Gastrocnemius medialis (tissue), 4 donors: Measurements from ENCODE around the gene PLCB1. TPM values are rescaled to one million over a fixed set of nuclear protein-coding genes. Genes with fewer than 3 reads are reported as not detected.

Experiments
- ATAC-seq, 2 donors: fragments of 150-250 bp; one replicate each; pipeline ENCODE4 v1.9.1; 2016
- DNase-seq, 2 donors: peaks; one replicate each; pipeline ENCODE4 v3.0.0-alpha.2; 2019
- H3K27ac ChIP-seq, 4 donors: fragments of 200-600 bp; sonication (generic); 1 replicate in 1 of 4; 2 replicates in 3 of 4; pipeline ENCODE4 v1.5.1; 2016 to 2018; ENCODE audit warnings: mild to moderate bottlenecking in 2 of 4, moderate library complexity in 1 of 4
- H3K27me3 ChIP-seq, 3 donors: fragments of 200-600 bp; sonication (generic) in 2 of 3; 1 replicate in 1 of 3; 2 replicates in 2 of 3; pipeline versions ENCODE4 v1.5.1 to v1.6.0; 2016 to 2019; ENCODE audit warnings: mild to moderate bottlenecking in 1 of 3, moderate library complexity in 1 of 3
- H3K36me3 ChIP-seq, 2 donors: fragments of 200-600 bp; sonication (generic) in 1 of 2; one replicate each; pipeline ENCODE4 v1.5.1; 2017 to 2018
- H3K4me1 ChIP-seq, 2 donors: fragments of 200-600 bp; sonication (generic) in 1 of 2; one replicate each; pipeline ENCODE4 v1.5.1; 2016 to 2017; ENCODE audit warnings: mild to moderate bottlenecking in 2 of 2
- H3K4me3 ChIP-seq, 4 donors: fragments of 200-600 bp; sonication (generic) in 3 of 4; 1 replicate in 1 of 4; 2 replicates in 3 of 4; pipeline ENCODE4 v1.5.1; 2016 to 2019; ENCODE audit warnings: mild to moderate bottlenecking in 2 of 4
- H3K9me3 ChIP-seq, 3 donors: fragments of 200-600 bp; sonication (generic) in 2 of 3; 1 replicate in 1 of 3; 2 replicates in 2 of 3; pipeline ENCODE4 v1.5.1; 2016 to 2019
- POLR2A ChIP-seq, 2 donors: fragments of 450-650 bp; IDR thresholded peaks; one replicate each; pipeline ENCODE4 v1.6.1; 2017; ENCODE audit warnings: antibody characterized with exemption in 2 of 2, mild to moderate bottlenecking in 2 of 2, moderate library complexity in 2 of 2
- in situ Hi-C, 4 donors: fragments of 200-750 bp; cut with MboI; loops; one replicate each; pipeline versions ENCODE4 v1.15.0 to v1.8.0; 2017; ENCODE audit warnings: low sequenced_read_pairs in 4 of 4
- intact Hi-C: fragments of 100-400 bp; cut with DNase I; formaldehyde crosslinking; loops from one replicate; pipeline ENCODE4 v1.15.1; 2023; ENCODE audit warnings: low total_unique reads
- total RNA-seq, 4 donors: library from RNA; depleted of rRNA; stranded (reverse); fragments of >200 nt; gene quantifications; one replicate each; pipeline versions ENCODE4 v1.1.0 to v1.2.3, GENCODE V29; 2016
- TF ChIP-seq, protein P1 (sequence below), 5 experiments: fragments of 450-650 bp in 3 of 5; fragments of 200-600 bp in 2 of 5; sonication (generic) in 2 of 5; IDR thresholded peaks in 4 of 5; conservative IDR thresholded peaks in 1 of 5; 1 replicate in 4 of 5; 2 replicates in 1 of 5; pipeline ENCODE4 v1.5.1; 2016 to 2019; ENCODE audit warnings: antibody characterized with exemption in 5 of 5, mild to moderate bottlenecking in 3 of 5, moderate library complexity in 3 of 5

Gene PLCB1
- total RNA-seq, 4 donors from 2014 or later: 4.1 to 10.0 (median 7.6) TPM

DNA sequence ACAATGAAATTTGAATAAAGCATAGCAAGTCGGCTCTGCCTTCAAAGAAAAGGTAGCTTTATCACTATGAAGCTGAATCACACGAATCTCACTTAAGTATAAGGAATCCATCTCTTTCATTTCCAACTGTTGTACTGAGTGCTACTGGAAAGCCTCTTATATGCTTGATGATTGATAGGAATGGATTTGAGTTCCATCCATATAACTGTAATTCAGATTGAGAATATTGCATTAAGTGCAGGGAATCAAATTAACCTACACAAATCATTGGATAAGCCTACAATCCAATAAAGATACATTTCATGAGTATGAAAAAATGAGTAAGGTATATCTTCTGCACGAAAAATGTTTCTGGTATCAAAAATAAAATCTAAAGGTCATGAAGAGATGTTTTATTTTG lies 492.0 kb downstream of the PLCB1 start:
- no peaks in the 10 kb centered on the region for H3K27me3 ChIP-seq
- TF ChIP-seq, protein P1, sequence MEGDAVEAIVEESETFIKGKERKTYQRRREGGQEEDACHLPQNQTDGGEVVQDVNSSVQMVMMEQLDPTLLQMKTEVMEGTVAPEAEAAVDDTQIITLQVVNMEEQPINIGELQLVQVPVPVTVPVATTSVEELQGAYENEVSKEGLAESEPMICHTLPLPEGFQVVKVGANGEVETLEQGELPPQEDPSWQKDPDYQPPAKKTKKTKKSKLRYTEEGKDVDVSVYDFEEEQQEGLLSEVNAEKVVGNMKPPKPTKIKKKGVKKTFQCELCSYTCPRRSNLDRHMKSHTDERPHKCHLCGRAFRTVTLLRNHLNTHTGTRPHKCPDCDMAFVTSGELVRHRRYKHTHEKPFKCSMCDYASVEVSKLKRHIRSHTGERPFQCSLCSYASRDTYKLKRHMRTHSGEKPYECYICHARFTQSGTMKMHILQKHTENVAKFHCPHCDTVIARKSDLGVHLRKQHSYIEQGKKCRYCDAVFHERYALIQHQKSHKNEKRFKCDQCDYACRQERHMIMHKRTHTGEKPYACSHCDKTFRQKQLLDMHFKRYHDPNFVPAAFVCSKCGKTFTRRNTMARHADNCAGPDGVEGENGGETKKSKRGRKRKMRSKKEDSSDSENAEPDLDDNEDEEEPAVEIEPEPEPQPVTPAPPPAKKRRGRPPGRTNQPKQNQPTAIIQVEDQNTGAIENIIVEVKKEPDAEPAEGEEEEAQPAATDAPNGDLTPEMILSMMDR (IDR thresholded peaks at IDR 0.05 in 4 of 5, conservative IDR thresholded peaks at IDR 0.05 in 1 of 5): no peak
- TF ChIP-seq POLR2A (IDR thresholded peaks at IDR 0.05): no peak
- intact Hi-C loops: no loop called here
- no peaks in the 10 kb centered on the region for H3K9me3 ChIP-seq
- H3K27ac ChIP-seq: no peak overlapping the region
- no peak for ATAC-seq
- H3K4me1 ChIP-seq: peaks cover 0 to 9% of the 10 kb centered on the region in 2 donors
- no peaks in the 10 kb centered on the region for H3K36me3 ChIP-seq
- in situ Hi-C loops: no loop called here
- H3K4me3 ChIP-seq: no peak overlapping the region
- no peak for DNase-seq

DNA sequence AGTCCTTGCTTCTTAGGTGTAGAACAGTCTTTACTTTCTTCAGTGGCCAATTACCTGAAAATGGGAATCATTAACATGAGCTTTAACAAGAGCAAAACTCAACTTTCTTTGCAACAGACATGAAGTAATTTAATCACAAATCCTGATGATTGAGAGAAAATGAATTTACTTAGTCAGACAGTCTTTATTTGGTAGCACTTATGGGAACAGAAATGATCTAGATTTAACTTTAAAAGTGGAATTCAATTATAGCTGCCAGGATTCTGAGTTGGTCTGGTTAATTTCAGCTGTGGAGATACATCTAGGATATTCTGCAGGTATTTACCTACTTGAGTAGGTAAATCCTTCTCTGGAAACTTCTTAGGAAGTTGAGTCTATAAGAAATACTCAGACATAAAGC lies 492.6 kb downstream of the PLCB1 start:
- H3K27me3 ChIP-seq: no peaks in the 10 kb centered on the region
- H3K27ac ChIP-seq: no peak overlapping the region
- TF ChIP-seq, protein P1 (IDR thresholded peaks at IDR 0.05 in 4 of 5, conservative IDR thresholded peaks at IDR 0.05 in 1 of 5): no peak
- TF ChIP-seq POLR2A (IDR thresholded peaks at IDR 0.05): no peak
- DNase-seq (no peak), ATAC-seq (no peak)
- H3K36me3 ChIP-seq: no peaks in the 10 kb centered on the region
- intact Hi-C loops: no loop called here
- no peaks in the 10 kb centered on the region for H3K9me3 ChIP-seq
- in situ Hi-C loops: no loop called here
- peaks cover 0 to 9% of the 10 kb centered on the region in 2 donors for H3K4me1 ChIP-seq
- H3K4me3 ChIP-seq: no peak overlapping the region

GRCh38 chr20:8627340-8628004 lies 495.4 kb downstream of the PLCB1 start:
- Histone ChIP-seq H3K36me3 (no peaks in the 10 kb centered on the region), H3K9me3 (no peaks in the 10 kb centered on the region), H3K4me3 (peak overlapping the region in 3 of 4 donors; percentile 18 to 30 (median 27)), H3K27me3 (no peaks in the 10 kb centered on the region), H3K27ac (peak overlapping the region in 2 of 4 donors; percentile 8 to 48), H3K4me1 (peaks cover 0 to 9% of the 10 kb centered on the region in 2 donors)
- in situ Hi-C loops (no loop called here), intact Hi-C loops (no loop called here)
- ATAC-seq: peak in 1 of 2 donors; percentile 21
- no peak for DNase-seq
- TF ChIP-seq POLR2A (IDR thresholded peaks at IDR 0.05): no peak
- TF ChIP-seq, protein P1 (IDR thresholded peaks at IDR 0.05 in 4 of 5, conservative IDR thresholded peaks at IDR 0.05 in 1 of 5): no peak

DNA sequence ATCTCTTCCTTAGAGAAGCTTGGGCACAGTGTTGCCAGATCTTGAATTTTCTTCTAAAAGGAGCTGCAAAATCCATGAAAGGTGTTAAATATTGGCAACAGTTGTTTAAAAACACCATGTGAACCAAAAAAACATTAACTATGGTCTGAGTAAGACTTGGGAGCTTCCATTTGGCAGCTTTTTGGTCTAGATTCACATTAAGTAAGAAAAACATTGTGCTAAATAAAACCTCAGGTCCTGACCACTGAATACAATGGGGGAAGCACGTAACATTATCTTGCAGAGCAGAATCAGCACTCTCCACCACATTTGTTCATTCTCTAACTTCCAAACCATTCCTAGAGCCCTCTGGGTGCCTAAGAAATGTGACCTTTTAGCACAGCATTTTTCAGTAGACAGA lies 499.2 kb downstream of the PLCB1 start:
- intact Hi-C loops (no loop called here), in situ Hi-C loops (no loop called here)
- peaks cover 0 to 9% of the 10 kb centered on the region in 2 donors for H3K4me1 ChIP-seq
- TF ChIP-seq, protein P1 (IDR thresholded peaks at IDR 0.05 in 4 of 5, conservative IDR thresholded peaks at IDR 0.05 in 1 of 5): no peak
- TF ChIP-seq POLR2A (IDR thresholded peaks at IDR 0.05): no peak
- H3K27ac ChIP-seq: no peak overlapping the region
- ATAC-seq (no peak), DNase-seq (no peak)
- H3K36me3 ChIP-seq: no peaks in the 10 kb centered on the region
- no peaks in the 10 kb centered on the region for H3K9me3 ChIP-seq
- H3K27me3 ChIP-seq: no peaks in the 10 kb centered on the region
- H3K4me3 ChIP-seq: no peak overlapping the region

- in situ Hi-C loops (no loop called here), intact Hi-C loops (no loop called here)
- ATAC-seq (no peak), DNase-seq (no peak)
- Histone ChIP-seq H3K4me1 (no peaks in the 10 kb centered on the region), H3K4me3 (no peak overlapping the region), H3K9me3 (no peaks in the 10 kb centered on the region), H3K27ac (no peak overlapping the region), H3K27me3 (no peaks in the 10 kb centered on the region), H3K36me3 (no peaks in the 10 kb centered on the region)
- no peak for TF ChIP-seq POLR2A (IDR thresholded peaks at IDR 0.05)
Measured at GRCh38 chr20:8633366-8633765, 501.3 kb downstream of the PLCB1 start.
